Left colon (tissue), 2 donors: ENCODE results near the gene SPACA6. TPM values are rescaled to one million over a fixed set of nuclear protein-coding genes. Genes with fewer than 3 reads are reported as not detected.
A peak's percentile ranks its signal among the peaks of the same experiment; 100 is the strongest.

Experiments used
- ATAC-seq: fragments of 200-7000 bp; cut with Tn5 transposase; one replicate; pipeline ENCODE4 v1.9.1; 2020; ENCODE audit warnings: mild to moderate bottlenecking, moderate library complexity
- DNase-seq, 2 donors: peaks; one replicate each; pipeline ENCODE4 v3.0.0-alpha.2; 2020
- intact Hi-C, 2 donors: fragments of 100-400 bp; cut with DNase I in 1 of 2; cut with micrococcal nuclease in 1 of 2; formaldehyde crosslinking; loops; one replicate each; pipeline versions ENCODE4 v1.11.2 to v1.14.0; 2022; cut with DNase I, micrococcal nuclease
- total RNA-seq, 2 donors: library from RNA; stranded (reverse); fragmentation: NEBNext Ultra II Directional; extraction: Animal tissue kit (Norgen Biotek cat#: 25700); gene quantifications; one replicate each; pipeline ENCODE4 v1.2.1, GENCODE V29; 2021
- donor health status: DM: no; HTN: no; CAD: no.
- donor health status: DM: yes; HTN: yes; CAD: no.

The SPACA6 gene
- total RNA-seq, 2 donors from 2014 or later, result 4.1 to 5.2 TPM

- peak; percentile 29 to 64 for DNase-seq
- peak; percentile 29 for ATAC-seq
- intact Hi-C loops, result no loop called here
Observed at GRCh38 chr19:51687791-51688670, 5.1 kb upstream of the SPACA6 start.

DNA sequence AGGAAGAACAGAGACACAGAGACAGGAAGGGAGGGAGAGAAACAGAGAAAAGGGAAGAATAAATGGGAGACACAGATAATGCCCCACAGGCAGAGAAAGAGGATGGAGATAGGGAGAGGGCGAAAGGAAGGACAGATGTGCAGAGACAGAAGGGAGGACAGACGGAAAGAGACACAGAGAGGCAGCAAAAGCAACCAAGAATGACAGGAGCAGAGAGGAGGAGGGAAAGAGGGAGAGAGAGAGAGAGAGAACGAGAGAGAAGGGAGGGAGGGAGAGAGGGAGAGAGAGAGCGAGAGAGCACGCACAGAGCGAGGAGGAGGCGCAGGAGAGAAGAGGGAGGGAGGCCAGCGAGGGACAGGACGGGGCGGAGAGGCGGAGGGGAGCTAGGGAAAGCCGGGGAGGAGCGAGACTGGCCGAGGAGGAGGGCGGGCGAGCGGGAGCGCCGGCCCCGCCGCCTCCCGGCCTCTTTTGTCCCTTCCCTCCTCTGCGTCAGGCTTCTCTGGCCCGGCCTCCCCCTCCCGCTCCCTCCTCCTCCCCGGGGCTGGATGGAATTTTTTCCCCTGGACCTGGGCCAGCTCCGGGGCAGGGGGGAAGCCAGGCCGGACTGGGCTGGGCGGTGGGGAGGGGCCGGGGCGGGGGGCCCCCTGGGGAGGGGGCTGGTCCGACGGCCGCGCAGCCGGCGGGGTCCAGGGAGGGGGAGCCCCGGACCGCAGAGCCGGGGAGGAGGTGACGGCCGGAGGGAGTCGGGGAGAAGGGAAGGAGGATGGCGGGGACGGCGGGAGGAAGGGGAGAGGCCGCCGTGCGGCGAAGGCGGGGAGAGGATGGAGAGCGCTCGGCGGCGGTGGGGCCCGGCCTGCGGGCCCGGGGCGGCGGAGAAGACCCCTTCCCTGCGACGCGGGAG, 4.2 kb upstream of the SPACA6 start:
- DNase-seq (peak; percentile 58 to 88), ATAC-seq (peak; percentile 82)
- intact Hi-C loops, result no loop called here

GRCh38 chr19:51689751-51690453, 3.2 kb upstream of the SPACA6 start:
- ATAC-seq, result no peak
- DNase-seq, result peak in 1 of 2 donors; percentile 21
- intact Hi-C loops, result no loop called here

- intact Hi-C loops, result no loop called here
- DNase-seq (peak; percentile 43 to 49), ATAC-seq (peak; percentile 45)
Observed at GRCh38 chr19:51690454-51691073, 2.6 kb upstream of the SPACA6 start.

DNA sequence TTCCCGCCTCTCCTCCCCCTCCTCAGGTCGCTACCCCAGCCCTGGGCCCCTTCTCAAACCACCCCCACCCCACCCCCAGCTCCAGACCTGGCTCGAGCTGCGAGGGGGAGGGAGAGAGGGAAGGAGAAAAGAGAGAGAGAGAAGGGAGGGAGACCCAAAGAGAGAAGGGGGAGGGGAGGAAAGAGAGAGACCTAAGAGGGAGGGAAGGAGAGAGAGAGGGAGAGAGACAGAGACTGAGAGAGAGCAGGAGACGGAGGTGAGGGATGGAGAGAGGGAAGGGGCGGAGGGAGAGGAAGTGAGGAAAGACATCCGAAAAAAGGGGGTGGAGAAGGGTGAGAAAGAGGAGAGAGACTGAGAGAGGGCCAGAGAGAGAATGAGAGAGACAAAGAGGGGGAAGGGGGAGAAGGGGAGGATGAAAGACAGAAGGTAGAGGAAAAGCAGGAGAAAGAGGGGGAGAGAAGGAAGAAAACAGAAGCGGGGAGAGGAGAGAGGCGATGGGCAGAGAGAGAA, 2.0 kb upstream of the SPACA6 start:
- intact Hi-C loops, result no loop called here
- DNase-seq (no peak), ATAC-seq (no peak)

DNA sequence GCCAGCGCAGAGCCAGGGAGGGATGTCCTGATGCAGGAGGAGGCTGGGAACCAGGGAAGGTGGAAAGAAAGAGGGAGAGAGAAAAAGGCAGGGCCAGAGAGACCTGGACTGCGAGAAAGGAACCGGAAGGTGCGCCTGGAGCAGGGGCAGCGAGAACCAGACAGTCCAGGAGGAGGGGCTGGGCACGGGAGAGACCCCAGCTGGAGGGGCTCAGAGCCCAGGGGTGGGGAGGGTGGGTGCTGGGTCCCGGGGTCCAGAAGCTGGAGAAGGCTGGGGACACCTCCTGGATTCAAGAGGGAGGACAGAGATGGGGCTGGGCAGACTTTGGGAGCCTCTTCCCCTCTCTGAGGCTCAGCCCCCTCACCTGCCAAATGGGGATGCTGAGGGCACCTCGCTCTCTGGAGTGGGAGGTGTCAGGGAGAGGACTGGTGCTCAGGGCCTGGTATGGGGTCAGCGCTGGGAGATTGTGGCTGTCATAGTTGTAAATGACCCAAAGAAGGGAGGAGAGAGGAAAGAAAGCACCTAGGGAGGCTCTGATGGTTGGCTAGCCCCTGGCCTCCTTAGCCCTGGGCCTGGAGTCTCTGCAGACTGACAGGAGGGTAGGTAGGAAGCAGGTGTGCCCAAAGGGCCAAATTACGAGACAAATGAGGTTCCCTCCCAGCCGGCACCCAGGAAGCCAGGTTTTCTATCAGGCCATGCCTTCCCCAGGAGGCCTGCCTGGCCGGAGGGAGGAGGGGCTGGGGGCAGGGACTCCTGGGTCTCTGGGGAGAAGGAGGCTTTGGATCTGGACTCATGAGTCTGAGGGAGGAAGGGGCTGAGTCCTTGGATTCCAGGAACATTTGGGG, 1.3 kb upstream of the SPACA6 start:
- intact Hi-C loops, result no loop called here
- ATAC-seq (no peak), DNase-seq (no peak)

DNA sequence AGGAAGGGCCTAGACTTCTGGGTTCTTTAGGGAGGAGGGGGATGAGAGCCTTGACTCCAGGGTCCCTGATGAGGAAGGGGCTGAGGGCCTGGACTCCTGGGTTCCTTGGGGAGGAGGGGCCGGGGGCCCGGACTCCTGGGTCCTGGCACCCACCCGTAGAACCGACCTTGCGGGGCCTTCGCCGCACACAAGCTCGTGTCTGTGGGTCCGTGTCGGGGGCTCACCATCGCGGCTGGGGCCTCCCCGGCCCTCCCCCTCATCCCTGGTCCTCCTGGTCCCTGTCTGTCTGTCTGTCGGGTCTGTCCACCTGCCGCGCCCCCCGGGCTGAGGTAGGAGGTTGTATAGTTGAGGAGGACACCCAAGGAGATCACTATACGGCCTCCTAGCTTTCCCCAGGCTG, 662 bp upstream of the SPACA6 start:
- no peak for DNase-seq
- no peak for ATAC-seq
- intact Hi-C loops, result no loop called here

GRCh38 chr19:51693819-51694218, 689 bp downstream of the SPACA6 start:
- DNase-seq, result no peak
- intact Hi-C loops, result no loop called here
- ATAC-seq, result no peak

GRCh38 chr19:51694318-51695085, 1.4 kb downstream of the SPACA6 start:
- intact Hi-C loops, result no loop called here
- ATAC-seq, result no peak
- DNase-seq, result no peak

- no peak for DNase-seq
- intact Hi-C loops, result no loop called here
- no peak for ATAC-seq
Observed at GRCh38 chr19:51695088-51695487, 2.0 kb downstream of the SPACA6 start.

- intact Hi-C loops, result no loop called here
- no peak for DNase-seq
- no peak for ATAC-seq
Observed at GRCh38 chr19:51695702-51696315, 2.7 kb downstream of the SPACA6 start.

- no peak for ATAC-seq
- no peak for DNase-seq
- intact Hi-C loops, result no loop called here
Observed at GRCh38 chr19:51696606-51697005, 3.5 kb downstream of the SPACA6 start.

GRCh38 chr19:51697169-51697776, 4.1 kb downstream of the SPACA6 start:
- intact Hi-C loops, result no loop called here
- ATAC-seq (no peak), DNase-seq (no peak)

- ATAC-seq (no peak), DNase-seq (no peak)
- intact Hi-C loops, result no loop called here
Observed at GRCh38 chr19:51698296-51698695, 5.2 kb downstream of the SPACA6 start.

GRCh38 chr19:51699170-51699569, 6.0 kb downstream of the SPACA6 start:
- no peak for ATAC-seq
- no peak for DNase-seq
- intact Hi-C loops, result no loop called here

GRCh38 chr19:51701468-51702100, 8.5 kb downstream of the SPACA6 start:
- intact Hi-C loops, result no loop called here
- no peak for ATAC-seq

More at GRCh38 chr19:51701468-51702100, 8.5 kb downstream of the SPACA6 start:
- no peak for DNase-seq
